Fibroblast of peridontal ligament (primary cell): ENCODE measurements around the gene OR4E2.
A peak's percentile ranks its signal among the peaks of the same experiment; 100 is the strongest.
"Not testable (repeated sequence)": the region's sequence is repeated elsewhere in the genome, so short reads cannot be mapped to it uniquely, and the experiment has no call there.

Experiments
- DNase-seq: peaks from one replicate; pipeline ENCODE4 v3.0.0-alpha.2; 2010; ENCODE audit errors: extremely low read depth

OR4E2 gene

DNA sequence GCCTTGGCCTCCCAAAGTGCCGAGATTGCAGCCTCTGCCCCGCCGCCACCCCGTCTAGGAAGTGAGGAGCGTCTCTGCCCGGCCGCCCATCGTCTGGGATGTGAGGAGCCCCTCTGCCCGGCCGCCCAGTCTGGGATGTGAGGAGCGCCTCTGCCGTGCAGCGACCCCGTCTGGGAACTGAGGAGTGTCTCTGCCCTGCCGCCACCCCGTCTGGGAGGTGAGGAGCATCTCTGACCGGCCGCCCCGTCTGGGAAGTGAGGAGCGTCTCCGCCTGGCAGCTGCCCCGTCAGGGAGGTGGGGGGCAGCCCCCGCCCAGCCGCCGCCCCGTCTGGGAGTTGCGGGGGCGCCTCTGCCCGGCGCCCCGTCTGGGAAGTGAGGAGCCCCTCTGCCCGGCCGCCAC, 44.0 kb downstream of the OR4E2 start:
- DNase-seq, result not testable (repeated sequence)

DNA sequence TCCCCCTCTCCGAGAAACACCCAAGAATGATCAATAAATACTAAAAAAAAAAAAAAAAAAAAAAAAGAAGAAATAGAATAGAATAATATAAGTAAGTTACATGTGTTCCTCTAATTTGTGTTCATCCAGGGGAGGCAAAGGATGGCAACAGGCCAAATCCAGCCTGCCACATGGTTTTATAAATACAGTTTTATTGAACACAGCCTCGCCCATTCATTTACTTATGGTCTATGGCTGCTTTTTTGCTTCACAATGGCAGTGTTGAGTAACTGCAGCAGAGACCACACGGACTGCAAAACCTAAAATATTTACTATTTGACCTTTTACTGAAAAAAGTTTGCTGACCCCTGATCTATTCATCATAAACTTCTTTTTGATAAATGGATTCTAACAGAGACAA, 44.9 kb downstream of the OR4E2 start:
- not testable (repeated sequence) for DNase-seq

DNA sequence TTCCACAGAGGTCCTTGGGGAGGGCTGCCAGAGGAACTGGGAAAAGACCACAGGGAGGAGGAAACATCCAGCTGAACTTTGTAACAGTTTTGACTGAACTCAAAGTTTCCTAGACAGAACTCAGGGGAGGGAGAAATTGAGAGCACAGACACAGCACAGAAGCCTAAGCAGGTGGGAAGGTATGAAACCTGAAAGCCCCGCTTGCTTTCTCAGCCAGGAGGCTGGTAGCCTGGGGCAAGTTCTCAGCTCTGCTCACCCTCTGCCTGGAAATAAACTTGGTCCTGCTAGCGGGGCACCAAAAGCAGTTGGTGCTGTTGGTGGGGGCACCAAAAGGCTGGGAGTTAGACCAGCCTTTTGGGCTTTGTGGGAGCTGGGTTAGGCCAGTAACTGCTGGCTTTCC, 45.9 kb downstream of the OR4E2 start:
- DNase-seq, result no peak

DNA sequence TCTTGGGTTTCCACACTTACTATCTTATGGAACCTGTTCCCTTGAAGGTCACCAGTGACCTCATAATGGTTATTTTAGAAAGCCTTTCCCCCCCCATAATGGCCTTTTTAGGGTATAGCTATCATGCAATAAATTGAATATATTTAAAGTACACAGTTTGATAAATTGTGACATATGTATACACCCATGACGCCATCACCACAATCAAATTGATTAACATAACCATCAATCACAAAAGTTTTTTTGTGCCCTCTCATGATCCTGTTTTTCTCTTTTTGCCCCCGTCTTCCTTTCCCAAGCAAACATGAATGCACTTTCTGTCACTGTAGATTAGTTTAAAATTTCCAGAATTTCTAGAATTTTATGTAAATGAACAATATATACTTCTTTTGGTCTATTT, 48.7 kb downstream of the OR4E2 start:
- DNase-seq, result no peak

DNA sequence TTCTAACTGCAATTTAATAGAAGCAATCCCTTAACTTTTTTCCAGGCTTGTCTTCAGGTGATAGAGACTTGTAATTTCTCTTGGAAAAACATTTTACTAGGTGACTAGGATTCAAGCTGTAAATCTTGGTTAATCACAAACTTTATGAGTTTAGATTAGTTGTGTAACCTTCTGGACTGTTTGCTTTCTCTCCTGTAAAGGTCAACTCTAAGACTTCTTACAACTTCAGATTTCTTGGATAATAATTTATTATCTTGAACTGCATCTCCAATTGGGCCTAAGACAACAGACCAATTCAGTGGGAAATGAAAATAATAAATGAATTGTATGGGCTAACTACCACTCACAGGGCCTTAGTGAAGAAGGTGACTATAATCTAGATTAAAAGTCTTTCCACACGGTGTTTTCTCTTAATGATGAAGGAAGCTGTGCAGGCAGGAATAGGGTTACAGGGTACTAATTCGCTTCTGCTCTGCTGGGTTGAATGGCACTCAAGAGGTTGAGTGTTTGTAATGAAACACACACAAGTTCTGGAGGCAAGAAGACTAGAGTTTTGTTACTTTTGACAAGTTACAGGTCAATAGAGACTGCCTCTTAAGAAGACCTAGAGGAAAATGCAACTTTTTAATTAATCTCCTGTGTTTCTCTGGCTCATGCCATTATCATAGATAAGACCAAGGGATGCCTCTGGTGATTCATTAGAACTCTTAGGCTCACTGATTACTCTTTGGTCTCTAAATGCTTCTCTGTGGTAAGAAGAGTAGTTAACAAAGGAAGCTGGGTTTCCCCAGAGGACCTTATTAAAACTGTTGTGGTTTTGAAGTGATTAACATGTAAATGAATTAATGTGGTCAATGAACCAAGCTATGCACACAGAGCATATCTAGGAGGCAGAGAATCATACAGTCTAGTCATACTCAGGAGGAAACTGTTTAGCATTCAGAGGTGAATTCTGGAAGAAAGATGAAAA, 50.0 kb downstream of the OR4E2 start:
- no peak for DNase-seq

- DNase-seq, result no peak
Observed at GRCh38 chr14:21704338-21704737, 50.7 kb downstream of the OR4E2 start.

GRCh38 chr14:21711360-21711961, 57.8 kb downstream of the OR4E2 start:
- peak; percentile 34 for DNase-seq

- DNase-seq, result no peak
Observed at GRCh38 chr14:21712036-21712435, 58.4 kb downstream of the OR4E2 start.

DNA sequence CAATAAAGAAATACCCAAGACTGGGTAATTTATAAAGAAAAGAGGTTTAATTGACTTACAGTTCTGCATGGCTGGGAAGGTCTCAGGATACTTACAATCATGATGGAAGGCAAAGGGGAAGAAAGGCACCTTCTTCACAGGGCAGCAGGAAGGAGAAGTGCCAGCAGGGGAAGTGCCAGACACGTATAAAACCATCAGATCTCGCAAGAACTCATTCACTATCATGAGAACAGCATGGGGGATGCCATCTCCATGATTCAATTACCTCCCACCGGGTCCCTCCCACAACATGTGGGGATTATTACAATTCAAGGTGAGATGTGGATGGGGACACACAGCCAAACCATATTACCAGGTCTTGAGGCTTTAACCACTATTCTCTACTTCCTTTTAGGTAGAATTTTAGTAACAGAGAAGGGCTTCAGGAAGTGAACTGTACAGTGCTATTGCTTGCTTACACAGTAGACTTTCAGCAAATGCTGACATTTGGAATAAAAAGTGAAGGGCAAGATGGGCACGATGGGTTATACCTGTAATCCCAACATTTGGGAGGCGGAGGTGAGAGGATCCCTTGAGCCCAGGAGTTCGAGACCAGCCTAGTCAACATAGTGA, 60.8 kb downstream of the OR4E2 start:
- DNase-seq, result no peak
